Heart left ventricle (tissue), 16 donors: ENCODE measurements around the gene FTMT. TPM values are rescaled to one million over a fixed set of nuclear protein-coding genes. Genes with fewer than 3 reads are reported as not detected.
A peak's percentile ranks its signal among the peaks of the same experiment; 100 is the strongest.

Experiments
- ATAC-seq, 4 donors: fragments of 200-7000 bp; cut with Tn5 transposase; one replicate each; pipeline ENCODE4 v1.9.1; 2020 to 2022; ENCODE audit warnings: moderate library complexity in 4 of 4, mild to moderate bottlenecking in 3 of 4, moderate number of reproducible peaks in 1 of 4
- DNase-seq, 5 donors: peaks; one replicate each; pipeline ENCODE4 v3.0.0-alpha.2; 2020
- H3K27ac ChIP-seq, 12 donors: fragments of 200-600 bp; sonication (generic) in 4 of 12; one replicate each; pipeline versions ENCODE4 v1.5.0 to v1.8.0; 2016 to 2022; ENCODE audit warnings: mild to moderate bottlenecking in 2 of 12
- H3K27me3 ChIP-seq, 9 donors: fragments of 200-600 bp; sonication (generic) in 2 of 9; one replicate each; pipeline versions ENCODE4 v1.5.1 to v1.8.0; 2016 to 2022; ENCODE audit warnings: mild to moderate bottlenecking in 3 of 9
- H3K36me3 ChIP-seq, 9 donors: fragments of 200-600 bp; sonication (generic) in 2 of 9; one replicate each; pipeline versions ENCODE4 v1.5.0 to v1.8.0; 2018 to 2022; ENCODE audit warnings: mild to moderate bottlenecking in 2 of 9
- H3K4me1 ChIP-seq, 12 donors: fragments of 200-600 bp; sonication (generic) in 4 of 12; one replicate each; pipeline versions ENCODE4 v1.5.0 to v1.8.0; 2016 to 2022; ENCODE audit warnings: mild to moderate bottlenecking in 3 of 12
- H3K4me3 ChIP-seq, 12 donors: fragments of 200-600 bp; sonication (generic) in 4 of 12; one replicate each; pipeline versions ENCODE4 v1.5.0 to v1.8.0; 2017 to 2022; ENCODE audit warnings: mild to moderate bottlenecking in 9 of 12, moderate library complexity in 4 of 12
- H3K9me3 ChIP-seq, 12 donors: fragments of 200-600 bp; sonication (generic) in 4 of 12; one replicate each; pipeline versions ENCODE4 v1.5.0 to v1.8.0; 2016 to 2022; ENCODE audit warnings: mild to moderate bottlenecking in 1 of 12
- POLR2A ChIP-seq, 2 donors: fragments of 450-650 bp; IDR thresholded peaks; one replicate each; pipeline ENCODE4 v1.6.1; 2017; ENCODE audit warnings: antibody characterized with exemption in 2 of 2, mild to moderate bottlenecking in 2 of 2, moderate library complexity in 2 of 2
- WGBS, 4 donors: extraction: QIAGEN DNeasy Blood & Tissue Kit in 2 of 4; methylation state at CpG; one replicate each; pipeline versions ENCODE4 v1.1.5 to v1.1.7; 2013 to 2018; 5-methylcytosine and 5-hydroxymethylcytosine counted together
- intact Hi-C, 10 donors: fragments of 100-400 bp; cut with DNase I; formaldehyde crosslinking; loops; one replicate each; pipeline versions ENCODE4 v1.11.1 to v1.14.2; 2022
- polyA plus RNA-seq, 2 donors: library from polyadenylated mRNA; stranded (reverse); fragments of 200-250 nt; gene quantifications; one replicate each; pipeline ENCODE4 v1.2.3, GENCODE V29; 2013
- total RNA-seq, 9 donors: library from RNA; depleted of rRNA in 2 of 9; stranded (reverse); fragments of >200 nt in 2 of 9; fragmentation: NEBNext Ultra II Directional in 3 of 9; extraction: Animal tissue kit (Norgen Biotek cat#: 25700) in 3 of 9; gene quantifications; one replicate each; pipeline versions ENCODE4 v1.1.0 to v1.2.4, GENCODE V29; 2016 to 2023
- TF ChIP-seq, protein P1 (sequence below), 12 donors: fragments of 200-600 bp; sonication (generic) in 4 of 12; IDR thresholded peaks; one replicate each; pipeline versions ENCODE4 v1.5.0 to v1.8.0; 2018 to 2022; ENCODE audit warnings: antibody characterized with exemption in 12 of 12, mild to moderate bottlenecking in 5 of 12
- donor health status: ischemic (EF 13 %, LVEDD 7.1; RV severe dilation, severe dysfunction).
- donor health status: healthy with polysubstance abuse.
- donor health status: DM: no; HTN: yes; CAD: no.
- donor health status: DM: no; HTN: no; CAD: no.
- donor health status: ischemic (EF 25% LVEDD 6.9; RV normal size, moderate dysfunction).
- donor health status: ischemic (EF 25% LVEDD 5.7; RV mildly dilated, moderate dysfunction).
- donor health status: healthy.
- donor health status: DM: yes; HTN: yes; CAD: no.
- donor health status: ischemic (EF 35%, LVEDD 5.7; RV mildly dilated, moderate dysfunction).
- donor health status: nonischemic (EF 11% LVEDD 7.7; RV severe dilation, severe dysfunction).
- donor health status: DM: yes; HTN: yes; CAD: no.
- donor health status: PGD.
- donor health status: ischemic (EF 29% LVEDD 5.4; RV normal size, mild dysfunction).
- donor health status: nonischemic (EF 23%, LVEDD 6.1; RV moderate dilation, normal function).

FTMT gene
- total and polyA plus RNA-seq, 11 donors = not detected

DNA sequence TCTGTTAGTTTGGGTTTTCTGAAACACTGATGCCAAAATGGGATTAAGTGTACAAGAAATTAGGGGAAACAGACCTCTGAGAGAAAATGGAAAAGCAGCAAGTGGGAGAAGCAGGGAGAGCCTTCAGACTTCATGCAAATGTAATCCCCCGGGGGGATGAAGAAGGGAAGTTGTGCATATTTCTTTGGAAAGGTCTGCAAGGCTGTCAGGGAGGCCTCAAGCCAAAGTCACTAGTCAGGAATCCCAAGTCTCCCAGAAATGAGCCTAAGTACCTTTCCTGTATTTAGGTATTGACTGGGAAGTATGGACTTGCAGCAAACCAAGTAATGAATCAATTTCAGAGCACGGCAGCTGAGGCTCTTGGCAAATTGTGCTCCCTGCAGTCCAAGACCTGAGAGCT, 2.2 kb downstream of the FTMT start:
- 56 to 67% (median 63%) methylated on average over 2 of the region's 2 CpGs for WGBS, 4 donors

DNA sequence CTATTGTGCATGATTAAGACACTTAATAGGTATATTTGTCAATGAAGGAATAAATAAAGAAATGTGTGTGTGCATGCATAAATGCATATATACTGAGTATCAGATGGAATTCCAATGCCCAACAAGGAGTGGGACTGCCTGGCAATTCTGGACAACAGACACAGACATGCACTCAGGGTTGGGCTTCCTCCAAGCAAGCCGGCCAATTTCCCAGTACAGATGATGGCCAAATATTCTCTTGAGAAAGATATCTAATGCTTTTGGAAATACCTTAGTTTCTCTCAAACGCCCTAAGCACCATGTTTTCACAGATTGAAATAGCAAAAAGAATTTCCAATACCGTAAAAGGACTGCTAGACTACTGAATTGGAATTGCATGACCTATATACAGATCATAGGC, 11.1 kb downstream of the FTMT start:
- ATAC-seq = peak in 1 of 4 donors; percentile 32
- DNase-seq = no peak
- H3K9me3 ChIP-seq = no peaks in the 10 kb centered on the region
- WGBS, 4 donors = 41 to 48% (median 45%) methylated on average over 3 of the region's 3 CpGs
- no peak overlapping the region for H3K27ac ChIP-seq
- intact Hi-C loops = no loop called here
- TF ChIP-seq, protein P1, sequence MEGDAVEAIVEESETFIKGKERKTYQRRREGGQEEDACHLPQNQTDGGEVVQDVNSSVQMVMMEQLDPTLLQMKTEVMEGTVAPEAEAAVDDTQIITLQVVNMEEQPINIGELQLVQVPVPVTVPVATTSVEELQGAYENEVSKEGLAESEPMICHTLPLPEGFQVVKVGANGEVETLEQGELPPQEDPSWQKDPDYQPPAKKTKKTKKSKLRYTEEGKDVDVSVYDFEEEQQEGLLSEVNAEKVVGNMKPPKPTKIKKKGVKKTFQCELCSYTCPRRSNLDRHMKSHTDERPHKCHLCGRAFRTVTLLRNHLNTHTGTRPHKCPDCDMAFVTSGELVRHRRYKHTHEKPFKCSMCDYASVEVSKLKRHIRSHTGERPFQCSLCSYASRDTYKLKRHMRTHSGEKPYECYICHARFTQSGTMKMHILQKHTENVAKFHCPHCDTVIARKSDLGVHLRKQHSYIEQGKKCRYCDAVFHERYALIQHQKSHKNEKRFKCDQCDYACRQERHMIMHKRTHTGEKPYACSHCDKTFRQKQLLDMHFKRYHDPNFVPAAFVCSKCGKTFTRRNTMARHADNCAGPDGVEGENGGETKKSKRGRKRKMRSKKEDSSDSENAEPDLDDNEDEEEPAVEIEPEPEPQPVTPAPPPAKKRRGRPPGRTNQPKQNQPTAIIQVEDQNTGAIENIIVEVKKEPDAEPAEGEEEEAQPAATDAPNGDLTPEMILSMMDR (IDR thresholded peaks at IDR 0.05) = no peak
- no peak for TF ChIP-seq POLR2A (IDR thresholded peaks at IDR 0.05)
- H3K27me3 ChIP-seq = no peaks in the 10 kb centered on the region
- H3K36me3 ChIP-seq = no peaks in the 10 kb centered on the region
- H3K4me3 ChIP-seq = no peak overlapping the region
- H3K4me1 ChIP-seq = peaks cover 0 to 5% (median 0%) of the 10 kb centered on the region in 12 donors

More for the DNA sequence above, 2.2 kb downstream of the FTMT start:
- Histone ChIP-seq H3K4me1 (no peaks in the 10 kb centered on the region), H3K9me3 (peaks cover 0 to 17% (median 3%) of the 10 kb centered on the region in 12 donors), H3K36me3 (no peaks in the 10 kb centered on the region), H3K4me3 (no peak overlapping the region), H3K27me3 (no peaks in the 10 kb centered on the region), H3K27ac (no peak overlapping the region)
- ATAC-seq (no peak), DNase-seq (no peak)
- intact Hi-C loops = no loop called here
- no peak for TF ChIP-seq POLR2A (IDR thresholded peaks at IDR 0.05)
- TF ChIP-seq, protein P1 (IDR thresholded peaks at IDR 0.05) = no peak

DNA sequence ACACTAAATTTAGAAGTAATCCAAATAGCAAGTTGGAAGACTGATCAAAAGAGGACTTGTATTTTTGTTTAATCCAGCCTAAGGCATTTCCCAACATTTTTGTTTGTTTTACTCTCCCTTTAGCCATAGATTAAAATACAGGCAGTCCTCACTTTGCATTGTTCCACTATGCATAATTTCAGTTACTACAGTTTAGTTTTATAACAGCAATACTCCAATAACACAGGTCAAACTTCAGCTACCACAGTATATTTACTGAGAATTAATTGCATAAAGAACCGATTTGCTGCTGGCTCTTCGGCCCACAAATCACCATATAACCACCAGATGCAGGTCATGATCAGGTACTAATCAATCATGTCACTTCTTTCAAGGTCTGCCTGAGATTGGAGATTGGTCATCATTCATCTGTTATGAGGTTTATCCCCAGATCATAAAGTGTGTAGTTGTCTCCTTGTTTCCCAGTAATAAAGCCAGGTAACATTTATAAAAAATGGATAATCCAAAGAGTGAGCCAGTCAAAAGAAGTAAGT, 12.1 kb downstream of the FTMT start:
- ATAC-seq = no peak
- H3K27me3 ChIP-seq = no peaks in the 10 kb centered on the region
- WGBS, 4 donors = 72 to 84% (median 76%) methylated on average over 2 of the region's 2 CpGs
- DNase-seq = no peak
- no peak overlapping the region for H3K27ac ChIP-seq
- TF ChIP-seq, protein P1 (IDR thresholded peaks at IDR 0.05) = no peak
- TF ChIP-seq POLR2A (IDR thresholded peaks at IDR 0.05) = no peak
- no peaks in the 10 kb centered on the region for H3K36me3 ChIP-seq
- H3K4me1 ChIP-seq = peaks cover 0 to 5% (median 0%) of the 10 kb centered on the region in 12 donors
- intact Hi-C loops = no loop called here
- no peaks in the 10 kb centered on the region for H3K9me3 ChIP-seq
- no peak overlapping the region for H3K4me3 ChIP-seq

DNA sequence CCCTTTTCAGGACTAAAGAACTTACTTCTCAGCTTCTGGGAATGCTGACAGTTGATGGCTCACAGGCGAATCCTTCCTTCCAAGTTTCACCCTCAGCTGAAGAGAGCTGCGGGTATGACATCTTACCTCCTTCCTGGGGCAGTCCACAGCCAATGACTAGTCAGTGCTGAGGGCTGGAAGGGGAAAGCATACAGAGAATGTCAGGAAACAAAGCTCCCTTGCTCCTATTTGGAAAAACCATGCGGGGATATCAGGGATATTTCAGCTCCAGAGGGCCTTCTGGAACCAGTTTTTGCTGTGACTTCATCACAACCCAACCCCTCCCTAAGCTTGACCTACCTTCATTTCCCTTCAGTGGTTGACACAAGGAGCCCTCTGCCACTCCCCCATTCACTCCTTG, 15.7 kb downstream of the FTMT start:
- 45 to 61% (median 52%) methylated on average over 3 of the region's 3 CpGs for WGBS, 4 donors
- intact Hi-C loops = no loop called here
- Histone ChIP-seq H3K27ac (no peak overlapping the region), H3K36me3 (no peaks in the 10 kb centered on the region), H3K27me3 (no peaks in the 10 kb centered on the region), H3K9me3 (no peaks in the 10 kb centered on the region), H3K4me1 (peaks cover 0 to 5% (median 0%) of the 10 kb centered on the region in 12 donors), H3K4me3 (no peak overlapping the region)
- ATAC-seq (no peak), DNase-seq (no peak)
- no peak for TF ChIP-seq POLR2A (IDR thresholded peaks at IDR 0.05)
- TF ChIP-seq, protein P1 (IDR thresholded peaks at IDR 0.05) = no peak
